Thoracic aorta (tissue), 2 donors: Measurements from ENCODE around the gene TCEA3. TPM values are rescaled to one million over a fixed set of nuclear protein-coding genes. Genes with fewer than 3 reads are reported as not detected.

ENCODE experiments used
- total RNA-seq, 2 donors: library from RNA; depleted of rRNA; stranded (reverse); fragments of >200 nt; gene quantifications; one replicate each; pipeline versions ENCODE4 v1.1.0 to v1.2.3, GENCODE V29; 2016

The TCEA3 gene
- total RNA-seq, 2 donors from 2014 or later: 22.2 to 39.5 TPM

Other genes starting within 250 kb of the TCEA3 start
- gene HTR1D, start 207.2 kb downstream of the TCEA3 start, total RNA-seq: not detected
- gene HNRNPR, start 80.5 kb downstream of the TCEA3 start, total RNA-seq: 10 to 100 TPM; 56.3 to 97.3 TPM
- 10 to 100 TPM in 1 of 2 donors, 1 to 10 TPM in 1; 9.3 to 17.6 TPM for gene ZNF436, start 54.9 kb downstream of the TCEA3 start, total RNA-seq
- 10 to 100 TPM; 28.2 to 50.4 TPM for gene ASAP3, start 59.4 kb upstream of the TCEA3 start, total RNA-seq
- under 1 TPM; 0.14 to 0.35 TPM for gene E2F2, start 106.5 kb upstream of the TCEA3 start, total RNA-seq
- gene ID3, start 134.8 kb upstream of the TCEA3 start, total RNA-seq: 100 to 1,000 TPM; 309 to 692 TPM